NCI-H226 (cell line): ENCODE results near the gene RPP25L.

ENCODE experiments used
- DNase-seq: peaks from one replicate; pipeline ENCODE4 v3.0.0-alpha.2; 2015

The RPP25L gene

GRCh38 chr9:34565856-34566255, 46.0 kb downstream of the RPP25L start:
- no peak for DNase-seq

- no peak for DNase-seq
Measured at GRCh38 chr9:34564617-34565016, 47.3 kb downstream of the RPP25L start.

- DNase-seq = no peak
Measured at GRCh38 chr9:34563262-34563661, 48.6 kb downstream of the RPP25L start.

- no peak for DNase-seq
Measured at GRCh38 chr9:34562135-34562745, 49.7 kb downstream of the RPP25L start.

- no peak for DNase-seq
Measured at GRCh38 chr9:34560599-34561214, 51.2 kb downstream of the RPP25L start.
